Stimulated activated effector memory CD8-positive, alpha-beta T cell treated with anti-CD3 and anti-CD28 coated beads, Interleukin-12 subunit alpha, Interleukin-12 subunit beta, amount 100 ng/mL, for 72 hours (primary cell): Measurements from ENCODE around the gene DLG4.
"Not testable (repeated sequence)": the region's sequence is repeated elsewhere in the genome, so short reads cannot be mapped to it uniquely, and the experiment has no call there.

ENCODE experiments used
- ATAC-seq: fragments of 150-1000 bp; cut with Tn5 transposase; 2 replicates; pipeline ENCODE4 v1.10.0; 2021
- DNase-seq, 2 donors: peaks; one replicate each; pipeline ENCODE4 v3.0.0; 2021 to 2022; ENCODE audit warnings: low spot score in 2 of 2
- H3K27ac Mint-ChIP-seq: one replicate; pipeline ENCODE4 v1.8.0; 2022; ENCODE audit warnings: mild to moderate bottlenecking, mixed read lengths
- H3K36me3 Mint-ChIP-seq: one replicate; pipeline ENCODE4 v1.8.0; 2022; ENCODE audit warnings: mild to moderate bottlenecking, mixed read lengths
- H3K4me1 Mint-ChIP-seq: one replicate; pipeline ENCODE4 v1.8.0; 2022; ENCODE audit warnings: mixed read lengths
- H3K4me3 Mint-ChIP-seq: one replicate; pipeline ENCODE4 v1.8.0; 2022; ENCODE audit warnings: mild to moderate bottlenecking, mixed read lengths
- H3K9me3 Mint-ChIP-seq: one replicate; pipeline ENCODE4 v1.8.0; 2022; ENCODE audit warnings: mixed read lengths

The DLG4 gene

GRCh38 chr17:7252176-7253043 lies 32.8 kb upstream of the DLG4 start, which contains the start of gene ELP5:
ELP5 (plus strand) TSS chr17:7252215; CDS start chr17:7252551, 336 bp downstream.
- Mint-ChIP-seq H3K4me3 (peak within 1 kb of the TSS; percentile 92), H3K27ac (peak within 1 kb of the TSS; percentile 100), H3K9me3 (no peaks in the 10 kb centered on the region), H3K36me3 (peaks cover 87% of the 10 kb centered on the region), H3K4me1 (peaks cover 51% of the 10 kb centered on the region)
- peak; percentile 83 to 95 for DNase-seq
- ATAC-seq: peak; percentile 81

- no peaks in the 10 kb centered on the region for H3K9me3 Mint-ChIP-seq
- peak; percentile 100 for DNase-seq
- ATAC-seq: peak; percentile 97
- peak within 1 kb of the TSS; percentile 100 for H3K27ac Mint-ChIP-seq
- peaks cover 86% of the 10 kb centered on the region for H3K36me3 Mint-ChIP-seq
- peak within 1 kb of the TSS; percentile 92 for H3K4me3 Mint-ChIP-seq
- peaks cover 50% of the 10 kb centered on the region for H3K4me1 Mint-ChIP-seq
Observed at GRCh38 chr17:7251661-7252175, 32.1 kb upstream of the DLG4 start, which contains the start of gene CTDNEP1. CTDNEP1 (minus strand) TSS chr17:7251734; CDS start chr17:7251296, 438 bp downstream.

- DNase-seq (no peak), ATAC-seq (peak; percentile 11)
- peaks cover 52% of the 10 kb centered on the region for H3K4me1 Mint-ChIP-seq
- H3K4me3 Mint-ChIP-seq: peak overlapping the region; percentile 92
- peaks cover 86% of the 10 kb centered on the region for H3K36me3 Mint-ChIP-seq
- no peaks in the 10 kb centered on the region for H3K9me3 Mint-ChIP-seq
- peak overlapping the region; percentile 100 for H3K27ac Mint-ChIP-seq
Observed at GRCh38 chr17:7250695-7251627, 31.3 kb upstream of the DLG4 start.

DNA sequence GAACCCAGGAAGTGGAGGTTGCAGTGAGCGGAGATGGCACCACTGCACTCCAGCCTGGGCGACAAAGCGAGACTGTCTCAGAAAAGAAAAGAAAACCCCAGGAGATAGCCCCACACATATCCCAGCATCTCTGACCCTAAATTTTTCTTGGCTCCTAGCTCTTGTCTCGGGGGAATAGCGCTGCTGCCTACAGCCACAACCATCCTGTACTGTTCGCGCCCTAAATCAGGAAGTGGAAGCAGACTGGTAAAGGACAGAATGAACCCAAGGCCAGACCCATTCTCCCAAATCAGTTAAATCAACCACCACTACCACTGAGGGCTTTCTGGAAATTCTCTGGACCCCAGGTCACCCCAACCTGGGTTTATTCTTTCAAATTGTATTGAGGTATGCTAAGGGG lies 30.2 kb upstream of the DLG4 start:
- H3K36me3 Mint-ChIP-seq: peaks cover 86% of the 10 kb centered on the region
- peak overlapping the region; percentile 100 for H3K27ac Mint-ChIP-seq
- no peak for ATAC-seq
- no peak for DNase-seq
- H3K9me3 Mint-ChIP-seq: no peaks in the 10 kb centered on the region
- H3K4me3 Mint-ChIP-seq: peak overlapping the region; percentile 92
- peaks cover 53% of the 10 kb centered on the region for H3K4me1 Mint-ChIP-seq

DNA sequence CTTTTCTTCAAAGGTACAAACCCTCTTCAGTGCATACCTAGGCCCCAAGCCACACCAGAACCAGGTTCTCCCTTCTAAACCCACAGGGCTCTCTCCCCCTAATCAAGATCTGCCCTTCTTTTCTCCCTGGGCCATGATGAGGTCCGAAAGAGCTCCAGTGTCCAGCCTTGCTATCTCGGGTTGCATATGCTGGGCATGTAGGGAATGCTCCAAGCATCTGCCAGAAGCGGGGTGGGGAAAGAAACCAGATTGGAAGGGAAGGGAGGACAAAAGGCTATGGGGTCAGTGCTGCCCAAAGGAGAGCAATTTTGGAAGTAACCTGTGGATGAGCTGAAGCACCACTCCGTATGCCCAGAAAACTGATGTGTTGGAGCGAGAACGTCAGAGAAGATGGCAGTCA lies 29.6 kb upstream of the DLG4 start:
- H3K4me3 Mint-ChIP-seq: peak overlapping the region; percentile 92
- peaks cover 86% of the 10 kb centered on the region for H3K36me3 Mint-ChIP-seq
- no peak for ATAC-seq
- peak overlapping the region; percentile 100 for H3K27ac Mint-ChIP-seq
- no peak for DNase-seq
- peaks cover 53% of the 10 kb centered on the region for H3K4me1 Mint-ChIP-seq
- H3K9me3 Mint-ChIP-seq: no peaks in the 10 kb centered on the region

DNA sequence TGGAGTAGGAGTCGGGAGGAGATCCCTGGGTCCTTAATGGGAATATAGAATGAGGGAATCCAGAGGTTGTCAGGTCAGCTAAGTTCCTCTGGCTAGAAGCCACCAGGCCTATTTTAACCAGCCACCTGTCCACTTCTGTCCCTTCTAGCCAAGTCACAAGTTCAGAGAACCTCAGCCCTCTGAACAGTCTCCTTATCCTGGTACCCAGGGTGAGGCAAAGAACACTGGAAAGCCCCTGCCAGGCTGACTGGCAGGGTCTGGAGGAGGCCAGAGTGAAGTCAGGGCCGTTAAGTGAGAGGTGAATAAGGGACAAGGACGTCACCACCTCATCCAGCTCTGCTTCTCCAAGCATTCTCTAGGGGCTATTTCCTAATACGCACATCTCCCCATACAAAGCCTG lies 29.2 kb upstream of the DLG4 start:
- ATAC-seq: no peak
- DNase-seq: no peak
- Mint-ChIP-seq H3K4me3 (peak overlapping the region; percentile 92), H3K4me1 (peaks cover 53% of the 10 kb centered on the region), H3K36me3 (peaks cover 86% of the 10 kb centered on the region), H3K27ac (peak overlapping the region; percentile 100), H3K9me3 (no peaks in the 10 kb centered on the region)

GRCh38 chr17:7246779-7247178 lies 27.1 kb upstream of the DLG4 start:
- DNase-seq: no peak
- Mint-ChIP-seq H3K4me3 (no peak overlapping the region), H3K36me3 (peaks cover 86% of the 10 kb centered on the region), H3K27ac (peak overlapping the region; percentile 63), H3K4me1 (peaks cover 56% of the 10 kb centered on the region), H3K9me3 (no peaks in the 10 kb centered on the region)
- no peak for ATAC-seq

DNA sequence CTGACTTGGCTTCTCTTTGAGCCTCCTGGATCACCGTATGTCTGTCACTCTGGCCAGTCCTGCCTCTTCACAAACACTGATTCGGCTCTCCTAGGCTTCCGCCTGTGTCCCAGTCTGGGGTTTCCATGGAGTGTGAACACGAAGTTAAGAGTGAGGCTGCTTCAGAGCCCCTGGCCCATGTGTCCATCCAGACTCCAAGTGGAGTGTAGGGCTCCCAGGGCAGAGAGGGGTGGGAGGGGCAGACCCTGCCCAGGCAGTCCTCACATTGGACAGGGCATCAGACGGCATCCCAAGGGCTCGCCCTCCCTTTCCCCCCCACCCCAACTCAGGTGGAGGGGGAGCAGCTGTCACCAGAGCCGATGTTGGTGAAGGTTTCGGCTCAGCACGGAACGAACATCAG lies 24.2 kb upstream of the DLG4 start:
- Mint-ChIP-seq H3K4me1 (peaks cover 59% of the 10 kb centered on the region), H3K4me3 (peak overlapping the region; percentile 99), H3K27ac (peak overlapping the region; percentile 99), H3K36me3 (peaks cover 94% of the 10 kb centered on the region)
- H3K9me3 Mint-ChIP-seq, DNase-seq, ATAC-seq: not testable (repeated sequence)

GRCh38 chr17:7243453-7243729 lies 23.8 kb upstream of the DLG4 start:
- Mint-ChIP-seq H3K36me3 (peaks cover 95% of the 10 kb centered on the region), H3K4me3 (peak overlapping the region; percentile 99)

GRCh38 chr17:7242717-7243452 lies 23.2 kb upstream of the DLG4 start:
- DNase-seq (peak; percentile 88 to 97), ATAC-seq (peak; percentile 68)
- peak overlapping the region; percentile 99 for H3K27ac Mint-ChIP-seq
- peaks cover 54% of the 10 kb centered on the region for H3K4me1 Mint-ChIP-seq
- peak overlapping the region; percentile 99 for H3K4me3 Mint-ChIP-seq
- no peaks in the 10 kb centered on the region for H3K9me3 Mint-ChIP-seq
- H3K36me3 Mint-ChIP-seq: peaks cover 94% of the 10 kb centered on the region

More at GRCh38 chr17:7243453-7243729, 23.8 kb upstream of the DLG4 start:
- no peak for ATAC-seq
- H3K4me1 Mint-ChIP-seq: peaks cover 55% of the 10 kb centered on the region
- peak overlapping the region; percentile 99 for H3K27ac Mint-ChIP-seq
- H3K9me3 Mint-ChIP-seq: no peaks in the 10 kb centered on the region
- DNase-seq: no peak

DNA sequence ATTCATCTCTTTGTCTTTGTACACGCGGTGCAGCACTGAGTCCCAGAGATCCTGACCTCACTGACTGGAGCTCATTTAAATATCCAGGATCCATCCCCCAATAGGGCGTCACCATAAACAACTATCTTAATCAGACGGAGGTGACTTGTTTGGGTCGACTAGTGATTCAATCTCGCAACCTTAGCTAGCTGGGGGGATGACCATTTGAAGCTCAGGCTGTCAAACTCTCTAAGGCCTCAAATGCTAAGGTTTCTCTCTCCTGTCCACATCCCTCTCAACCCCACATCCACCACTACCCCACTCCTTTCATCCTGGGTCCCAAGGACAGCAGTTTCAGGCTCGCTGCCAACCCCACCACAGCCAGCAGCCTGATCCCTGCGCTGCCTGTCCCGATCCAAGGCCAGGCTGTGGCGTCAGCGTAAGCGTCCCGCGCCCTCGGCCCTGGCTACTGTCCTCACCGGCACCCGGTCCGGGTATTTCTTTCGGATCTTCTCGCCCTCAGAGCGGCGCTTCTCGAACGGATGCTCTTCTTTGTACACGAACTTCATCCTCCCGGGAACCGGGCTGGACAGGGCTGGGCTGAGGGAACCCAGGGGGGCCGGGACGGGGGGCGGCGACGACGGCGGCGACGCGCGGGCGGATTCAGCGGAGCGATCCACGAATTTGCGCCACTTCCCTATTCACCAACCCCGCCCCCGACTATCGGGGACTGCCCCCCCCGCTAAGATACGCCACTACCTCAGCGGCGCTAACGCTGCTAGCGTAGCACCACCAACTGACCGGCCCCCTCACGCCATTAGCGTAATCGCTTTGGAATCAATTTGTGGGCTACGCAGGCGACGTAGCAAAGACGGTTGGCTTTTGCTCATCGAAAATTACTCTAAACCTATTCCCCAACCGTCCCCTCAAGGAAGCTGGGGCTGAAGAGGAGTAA lies 22.4 kb upstream of the DLG4 start, which contains the start of gene GABARAP:
Gene GABARAP, minus strand, starts transcription at position 667 of the 934 bp plus-strand sequence. Its CDS starts 119 bp downstream, at position 548.
- H3K4me1 Mint-ChIP-seq: peaks cover 59% of the 10 kb centered on the region
- H3K9me3 Mint-ChIP-seq: no peaks in the 10 kb centered on the region
- H3K4me3 Mint-ChIP-seq: peak within 1 kb of the TSS; percentile 99
- ATAC-seq (peak; percentile 59), DNase-seq (peak; percentile 87 to 97)
- H3K27ac Mint-ChIP-seq: peak within 1 kb of the TSS; percentile 99
- H3K36me3 Mint-ChIP-seq: peaks cover 96% of the 10 kb centered on the region

GRCh38 chr17:7241090-7241733 lies 21.6 kb upstream of the DLG4 start:
- H3K4me1 Mint-ChIP-seq: peaks cover 61% of the 10 kb centered on the region
- peak overlapping the region; percentile 99 for H3K4me3 Mint-ChIP-seq
- peak overlapping the region; percentile 99 for H3K27ac Mint-ChIP-seq
- peaks cover 96% of the 10 kb centered on the region for H3K36me3 Mint-ChIP-seq
- DNase-seq (no peak), ATAC-seq (no peak)
- no peaks in the 10 kb centered on the region for H3K9me3 Mint-ChIP-seq

DNA sequence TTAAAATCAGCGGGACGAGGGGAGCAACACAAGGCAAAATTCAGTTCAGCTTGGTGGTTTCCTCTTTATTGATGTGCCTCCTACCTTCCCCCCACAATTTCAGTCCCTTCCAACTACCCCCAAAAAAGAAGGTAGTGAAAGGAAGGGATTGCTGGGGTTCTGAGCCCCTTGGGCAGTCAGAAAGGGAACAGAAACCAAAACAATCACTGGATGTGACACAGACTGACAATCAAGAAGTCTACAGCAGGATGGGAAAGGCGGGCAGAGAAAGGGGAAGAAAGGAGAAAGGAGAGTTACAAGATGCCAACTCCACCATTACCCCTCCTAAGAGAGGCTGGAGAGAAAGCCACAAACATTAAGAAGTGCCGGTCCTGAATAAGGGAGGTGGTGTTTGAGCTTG lies 20.7 kb upstream of the DLG4 start:
- H3K36me3 Mint-ChIP-seq: peaks cover 96% of the 10 kb centered on the region

More for the DNA sequence above, 20.7 kb upstream of the DLG4 start:
- DNase-seq (no peak), ATAC-seq (no peak)
- Mint-ChIP-seq H3K4me1 (peaks cover 65% of the 10 kb centered on the region), H3K27ac (peak overlapping the region; percentile 97), H3K4me3 (peak overlapping the region; percentile 99), H3K9me3 (no peaks in the 10 kb centered on the region)
